ENCODE measurements around the gene RNF215.

- TF ChIP-seq REST (IDR thresholded peaks at IDR 0.05; ENCODE audit: insufficient replicate concordance, low read depth), result no peak
- no peak for TF ChIP-seq CTCF (IDR thresholded peaks at IDR 0.05; ENCODE audit: insufficient read depth, low read length)
- no peak for TF ChIP-seq POLR2AphosphoS5 (IDR thresholded peaks at IDR 0.05; ENCODE audit: low read depth)
These were observed 16.5 kb downstream of the RNF215 start for GRCh38 chr22:30370641-30371230.

All from HL-60 (cell line).